ENCODE results near the gene CYTH1. TPM values are rescaled to one million over a fixed set of nuclear protein-coding genes. Genes with fewer than 3 reads are reported as not detected.

CYTH1 gene
- total RNA-seq, 4 donors from 2014 or later: 6.2 to 56.1 (median 44.3) TPM

GRCh38 chr17:78715876-78716275 is 66.2 kb downstream of the CYTH1 start:
- Histone ChIP-seq H3K9me3 (no peaks in the 10 kb centered on the region), H3K4me3 (no peak overlapping the region), H3K36me3 (no peaks in the 10 kb centered on the region), H3K4me1 (peaks cover 9 to 19% of the 10 kb centered on the region in 2 donors), H3K27ac (no peak overlapping the region), H3K27me3 (no peaks in the 10 kb centered on the region)
- TF ChIP-seq POLR2A (IDR thresholded peaks at IDR 0.05): no peak
- TF ChIP-seq, protein P1, sequence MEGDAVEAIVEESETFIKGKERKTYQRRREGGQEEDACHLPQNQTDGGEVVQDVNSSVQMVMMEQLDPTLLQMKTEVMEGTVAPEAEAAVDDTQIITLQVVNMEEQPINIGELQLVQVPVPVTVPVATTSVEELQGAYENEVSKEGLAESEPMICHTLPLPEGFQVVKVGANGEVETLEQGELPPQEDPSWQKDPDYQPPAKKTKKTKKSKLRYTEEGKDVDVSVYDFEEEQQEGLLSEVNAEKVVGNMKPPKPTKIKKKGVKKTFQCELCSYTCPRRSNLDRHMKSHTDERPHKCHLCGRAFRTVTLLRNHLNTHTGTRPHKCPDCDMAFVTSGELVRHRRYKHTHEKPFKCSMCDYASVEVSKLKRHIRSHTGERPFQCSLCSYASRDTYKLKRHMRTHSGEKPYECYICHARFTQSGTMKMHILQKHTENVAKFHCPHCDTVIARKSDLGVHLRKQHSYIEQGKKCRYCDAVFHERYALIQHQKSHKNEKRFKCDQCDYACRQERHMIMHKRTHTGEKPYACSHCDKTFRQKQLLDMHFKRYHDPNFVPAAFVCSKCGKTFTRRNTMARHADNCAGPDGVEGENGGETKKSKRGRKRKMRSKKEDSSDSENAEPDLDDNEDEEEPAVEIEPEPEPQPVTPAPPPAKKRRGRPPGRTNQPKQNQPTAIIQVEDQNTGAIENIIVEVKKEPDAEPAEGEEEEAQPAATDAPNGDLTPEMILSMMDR (IDR thresholded peaks at IDR 0.05): no peak
- intact Hi-C loops (cut with DNase I; ENCODE audit: low total_unique reads): loop anchor here (10.0 kb wide), 1 partner anchor 259 kb away; the partner anchor contains the start of gene LGALS3BP
- DNase-seq: no peak

DNA sequence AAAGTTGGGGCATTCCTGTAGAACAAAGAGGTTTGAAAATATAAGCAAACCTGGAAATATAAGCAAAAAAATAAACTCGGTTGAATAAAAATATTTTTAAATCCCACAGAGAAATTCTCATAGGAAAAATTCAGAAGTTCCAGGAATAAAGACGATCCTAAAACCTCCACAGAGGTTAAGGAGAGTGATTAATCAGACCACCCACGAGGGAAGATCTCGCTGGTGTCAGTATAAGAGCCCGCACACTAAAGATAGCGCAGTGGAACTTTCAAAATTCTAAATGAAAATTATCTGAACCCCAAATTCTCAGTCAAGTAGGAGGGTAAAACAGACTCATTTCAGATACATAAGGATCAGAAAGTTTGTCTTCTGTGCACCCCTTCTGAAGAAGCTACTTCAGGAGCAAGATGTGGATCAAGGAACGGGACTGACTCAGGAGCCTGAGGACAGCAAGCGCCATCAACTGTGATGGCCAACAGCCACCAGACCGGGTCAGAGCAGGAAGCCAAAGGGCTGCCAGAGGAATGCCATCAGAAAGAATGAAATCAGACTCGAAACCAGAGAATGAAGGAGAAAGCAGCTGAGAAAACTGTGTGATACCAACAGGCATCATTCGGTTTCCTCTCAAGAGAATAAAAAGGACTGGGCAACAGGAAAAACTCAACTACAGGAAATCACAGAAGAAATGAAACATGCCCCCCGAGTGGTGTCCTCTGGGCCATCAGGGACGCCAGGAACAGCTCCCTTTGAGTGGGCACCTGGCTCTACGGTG is 66.9 kb downstream of the CYTH1 start:
- Histone ChIP-seq H3K36me3 (no peaks in the 10 kb centered on the region), H3K27ac (no peak overlapping the region), H3K4me3 (no peak overlapping the region), H3K9me3 (no peaks in the 10 kb centered on the region), H3K4me1 (peaks cover 9 to 19% of the 10 kb centered on the region in 2 donors), H3K27me3 (no peaks in the 10 kb centered on the region)
- intact Hi-C loops (cut with DNase I; ENCODE audit: low total_unique reads): loop anchor here (10.0 kb wide), 1 partner anchor 260 kb away; the partner anchor contains the start of gene LGALS3BP
- TF ChIP-seq, protein P1 (IDR thresholded peaks at IDR 0.05): no peak
- no peak for TF ChIP-seq POLR2A (IDR thresholded peaks at IDR 0.05)
- no peak for DNase-seq

- Histone ChIP-seq H3K27ac (no peak overlapping the region), H3K27me3 (no peaks in the 10 kb centered on the region), H3K36me3 (no peaks in the 10 kb centered on the region), H3K4me3 (no peak overlapping the region), H3K9me3 (no peaks in the 10 kb centered on the region), H3K4me1 (peaks cover 9 to 19% of the 10 kb centered on the region in 2 donors)
- DNase-seq: no peak
- TF ChIP-seq, protein P1 (IDR thresholded peaks at IDR 0.05): no peak
- no peak for TF ChIP-seq POLR2A (IDR thresholded peaks at IDR 0.05)
- intact Hi-C loops (cut with DNase I; ENCODE audit: low total_unique reads): loop anchor here (10.0 kb wide), 1 partner anchor 260 kb away; the partner anchor contains the start of gene LGALS3BP
These were observed 67.5 kb downstream of the CYTH1 start for GRCh38 chr17:78714534-78714933.

DNA sequence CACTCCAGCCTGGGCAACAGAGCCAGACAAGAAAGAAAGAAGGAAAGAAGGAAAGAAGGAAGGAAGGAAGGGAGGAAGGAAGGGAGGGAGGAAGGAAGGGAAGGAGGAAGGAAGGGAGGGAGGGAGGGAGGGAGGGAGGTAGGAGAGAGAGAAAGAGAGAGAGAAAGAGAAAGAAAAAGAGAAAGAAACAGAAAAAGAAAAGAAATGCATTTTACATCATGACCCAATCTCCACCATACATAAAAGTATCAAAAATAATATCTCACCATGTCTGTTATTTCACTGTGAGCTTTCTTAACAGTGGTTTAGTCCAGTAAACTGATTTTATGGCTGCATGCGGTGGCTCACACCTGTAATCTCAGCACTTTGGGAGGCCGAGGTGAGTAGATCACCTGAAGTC is 70.0 kb downstream of the CYTH1 start:
- H3K4me3 ChIP-seq: no peak overlapping the region
- intact Hi-C loops (cut with DNase I; ENCODE audit: low total_unique reads): loop anchor here (10.0 kb wide), 1 partner anchor 263 kb away; the partner anchor contains the start of gene LGALS3BP
- peaks cover 9 to 11% of the 10 kb centered on the region in 2 donors for H3K4me1 ChIP-seq
- TF ChIP-seq, protein P1 (IDR thresholded peaks at IDR 0.05): no peak
- no peak for TF ChIP-seq POLR2A (IDR thresholded peaks at IDR 0.05)
- no peak for DNase-seq
- no peaks in the 10 kb centered on the region for H3K9me3 ChIP-seq
- H3K27me3 ChIP-seq: no peaks in the 10 kb centered on the region
- no peak overlapping the region for H3K27ac ChIP-seq
- H3K36me3 ChIP-seq: no peaks in the 10 kb centered on the region

GRCh38 chr17:78710607-78711006 is 71.5 kb downstream of the CYTH1 start:
- no peak for DNase-seq
- peaks cover 0 to 4% of the 10 kb centered on the region in 2 donors for H3K4me1 ChIP-seq
- H3K9me3 ChIP-seq: no peaks in the 10 kb centered on the region
- H3K27me3 ChIP-seq: no peaks in the 10 kb centered on the region
- no peak overlapping the region for H3K27ac ChIP-seq
- no peak overlapping the region for H3K4me3 ChIP-seq
- intact Hi-C loops (cut with DNase I; ENCODE audit: low total_unique reads): loop anchor here (10.0 kb wide), 1 partner anchor 264 kb away; the partner anchor contains the start of gene LGALS3BP
- H3K36me3 ChIP-seq: no peaks in the 10 kb centered on the region
- TF ChIP-seq, protein P1 (IDR thresholded peaks at IDR 0.05): no peak
- no peak for TF ChIP-seq POLR2A (IDR thresholded peaks at IDR 0.05)
